ENCODE measurements around the gene FBLL1. TPM values are rescaled to one million over a fixed set of nuclear protein-coding genes. Genes with fewer than 3 reads are reported as not detected.
"Not testable (repeated sequence)": the region's sequence is repeated elsewhere in the genome, so short reads cannot be mapped to it uniquely, and the experiment has no call there.

Gene FBLL1
- total RNA-seq, 4 donors from 2014 or later: 0.18 TPM; not detected in 3

- intact Hi-C loops (cut with DNase I): no loop called here
- no peak for DNase-seq
- TF ChIP-seq CTCF (IDR thresholded peaks at IDR 0.05): no peak
- TF ChIP-seq POLR2A (IDR thresholded peaks at IDR 0.05): no peak
- Histone ChIP-seq H3K27ac (no peak overlapping the region), H3K4me1 (peaks cover 0 to 15% (median 6%) of the 10 kb centered on the region in 3 donors), H3K36me3 (peaks cover 0 to 3% (median 0%) of the 10 kb centered on the region in 3 donors), H3K27me3 (peaks cover 0 to 74% (median 7%) of the 10 kb centered on the region in 4 donors), H3K9me3 (no peaks in the 10 kb centered on the region), H3K4me3 (no peak overlapping the region)
- 34 to 75% methylated on average over 2 to 4 of the region's 4 CpGs for WGBS, 2 donors
These were observed 1.6 kb downstream of the FBLL1 start for GRCh38 chr5:168530621-168531150.

GRCh38 chr5:168531191-168531590 is 2.1 kb downstream of the FBLL1 start:
- H3K9me3 ChIP-seq: no peaks in the 10 kb centered on the region
- no peak overlapping the region for H3K27ac ChIP-seq
- WGBS, 2 donors: 67 to 81% methylated on average over 4 to 5 of the region's 5 CpGs
- H3K36me3 ChIP-seq: peaks cover 0 to 3% (median 0%) of the 10 kb centered on the region in 3 donors
- intact Hi-C loops (cut with DNase I): no loop called here
- H3K4me3 ChIP-seq: no peak overlapping the region
- peaks cover 0 to 74% (median 7%) of the 10 kb centered on the region in 4 donors for H3K27me3 ChIP-seq
- no peak for DNase-seq
- peaks cover 0 to 15% (median 6%) of the 10 kb centered on the region in 3 donors for H3K4me1 ChIP-seq
- no peak for TF ChIP-seq POLR2A (IDR thresholded peaks at IDR 0.05)

- Histone ChIP-seq H3K4me3 (no peak overlapping the region), H3K27me3 (peaks cover 0 to 74% (median 7%) of the 10 kb centered on the region in 4 donors), H3K27ac (no peak overlapping the region), H3K9me3 (no peaks in the 10 kb centered on the region), H3K36me3 (peaks cover 0 to 3% (median 0%) of the 10 kb centered on the region in 3 donors), H3K4me1 (peaks cover 0 to 15% (median 6%) of the 10 kb centered on the region in 3 donors)
- 76 to 90% methylated on average over 5 of the region's 6 CpGs for WGBS, 2 donors
- intact Hi-C loops (cut with DNase I): no loop called here
- TF ChIP-seq POLR2A (IDR thresholded peaks at IDR 0.05): no peak
- no peak for TF ChIP-seq CTCF (IDR thresholded peaks at IDR 0.05)
- DNase-seq: no peak
These were observed 3.1 kb downstream of the FBLL1 start for GRCh38 chr5:168531987-168532864.

GRCh38 chr5:168534351-168534750 is 5.2 kb downstream of the FBLL1 start:
- WGBS, 2 donors: 64 to 84% methylated on average over 7 of the region's 7 CpGs
- intact Hi-C loops (cut with DNase I); H3K36me3 ChIP-seq; DNase-seq; H3K27ac ChIP-seq; H3K4me3 ChIP-seq; H3K9me3 ChIP-seq; H3K4me1 ChIP-seq: not testable (repeated sequence)
- peaks cover 0 to 55% (median 7%) of the 10 kb centered on the region in 4 donors for H3K27me3 ChIP-seq

- Histone ChIP-seq H3K4me1 (no peaks in the 10 kb centered on the region), H3K27me3 (peaks cover 0 to 27% (median 0%) of the 10 kb centered on the region in 4 donors), H3K36me3 (no peaks in the 10 kb centered on the region), H3K4me3 (no peak overlapping the region), H3K9me3 (no peaks in the 10 kb centered on the region), H3K27ac (no peak overlapping the region)
- intact Hi-C loops (cut with DNase I): no loop called here
- no peak for DNase-seq
- TF ChIP-seq POLR2A (IDR thresholded peaks at IDR 0.05) (no peak), CTCF (IDR thresholded peaks at IDR 0.05) (no peak)
- WGBS, 2 donors: 45 to 50% methylated on average over 1 to 2 of the region's 2 CpGs
These were observed 8.1 kb downstream of the FBLL1 start for GRCh38 chr5:168537176-168537575.

- no peak for TF ChIP-seq CTCF (IDR thresholded peaks at IDR 0.05)
- TF ChIP-seq POLR2A (IDR thresholded peaks at IDR 0.05): no peak
- Histone ChIP-seq H3K9me3 (no peaks in the 10 kb centered on the region), H3K36me3 (peaks cover 0 to 69% (median 0%) of the 10 kb centered on the region in 3 donors), H3K27me3 (no peaks in the 10 kb centered on the region), H3K27ac (no peak overlapping the region), H3K4me3 (no peak overlapping the region), H3K4me1 (no peaks in the 10 kb centered on the region)
- no peak for DNase-seq
- intact Hi-C loops (cut with DNase I): no loop called here
- 96 to 98% methylated on average over 7 of the region's 7 CpGs for WGBS, 2 donors
These were observed 20.4 kb downstream of the FBLL1 start for GRCh38 chr5:168549554-168549953.

Data from esophagus squamous epithelium (tissue), 5 donors.